Measurements from ENCODE around the gene CARS1. TPM values are rescaled to one million over a fixed set of nuclear protein-coding genes. Genes with fewer than 3 reads are reported as not detected.
A peak's percentile ranks its signal among the peaks of the same experiment; 100 is the strongest.

The CARS1 gene
- total RNA-seq, 1 donor from 2014 or later = 35.7 TPM

- no peak for DNase-seq
Observed at GRCh38 chr11:2955906-2956476, 101.2 kb downstream of the CARS1 start.

- DNase-seq = no peak
Observed at GRCh38 chr11:2954263-2954662, 103.0 kb downstream of the CARS1 start.

- DNase-seq = no peak
Observed at GRCh38 chr11:2952290-2952689, 104.9 kb downstream of the CARS1 start.

- DNase-seq = no peak
Observed at GRCh38 chr11:2951231-2952110, 105.8 kb downstream of the CARS1 start.

Small RNAs within 50 kb of the gene (small RNA-seq; reads per million reads assigned to genes)
- gene RNU1-91P (not detected), gene SNORA54 (15.7 reads per million, percentile 93 among the genes with 10 or more reads in this experiment)

Other genes with a start within 250 kb of the CARS1 start
- gene CDKN1C, start 171.6 kb downstream of the CARS1 start, total RNA-seq = 34.5 TPM
- not detected for gene PHLDA2, start 128.0 kb downstream of the CARS1 start, total RNA-seq
- 207 TPM for gene NAP1L4, start 65.1 kb downstream of the CARS1 start, total RNA-seq
- 31.2 TPM for gene OSBPL5, start 107.9 kb upstream of the CARS1 start, total RNA-seq
- gene MRGPRG, start 161.4 kb upstream of the CARS1 start, total RNA-seq = not detected
- not detected for gene MRGPRE, start 175.0 kb upstream of the CARS1 start, total RNA-seq